Uterus (tissue), 4 donors: ENCODE data around the gene MAN2B2. TPM values are rescaled to one million over a fixed set of nuclear protein-coding genes. Genes with fewer than 3 reads are reported as not detected.

Experiments
- DNase-seq, 2 donors: peaks; one replicate each; pipeline ENCODE4 v3.0.0-alpha.2; 2019 to 2020
- H3K27ac ChIP-seq, 2 donors: fragments of 200-600 bp; sonication (generic); 1 replicate in 1 of 2; 2 replicates in 1 of 2; pipeline ENCODE4 v1.5.1; 2016 to 2018
- H3K27me3 ChIP-seq, 2 donors: fragments of 200-600 bp; sonication (generic); one replicate each; pipeline ENCODE4 v1.5.1; 2018 to 2019; ENCODE audit warnings: control low read depth in 1 of 2
- H3K36me3 ChIP-seq, 2 donors: fragments of 200-600 bp; sonication (generic); one replicate each; pipeline ENCODE4 v1.5.1; 2019; ENCODE audit warnings: control low read depth in 1 of 2
- H3K4me1 ChIP-seq, 2 donors: fragments of 200-600 bp; sonication (generic); one replicate each; pipeline ENCODE4 v1.5.1; 2018 to 2019; ENCODE audit warnings: control low read depth in 1 of 2
- H3K4me3 ChIP-seq, 2 donors: fragments of 200-600 bp; sonication (generic); 1 replicate in 1 of 2; 2 replicates in 1 of 2; pipeline ENCODE4 v1.5.1; 2018 to 2019; ENCODE audit warnings: mild to moderate bottlenecking in 1 of 2
- H3K9me3 ChIP-seq, 2 donors: fragments of 200-600 bp; sonication (generic); one replicate each; pipeline ENCODE4 v1.5.1; 2019; ENCODE audit warnings: control low read depth in 1 of 2
- CTCF ChIP-seq, 4 experiments: fragments of 200-600 bp in 2 of 4; fragments of 450-650 bp in 2 of 4; sonication (generic) in 2 of 4; IDR thresholded peaks; one replicate each; pipeline ENCODE4 v1.5.1; 2016 to 2019; ENCODE audit warnings: antibody characterized with exemption in 4 of 4, mild to moderate bottlenecking in 2 of 4, moderate library complexity in 1 of 4
- POLR2A ChIP-seq, 2 donors: fragments of 450-650 bp; IDR thresholded peaks; one replicate each; pipeline ENCODE4 v1.6.1; 2016; ENCODE audit warnings: antibody characterized with exemption in 2 of 2, mild to moderate bottlenecking in 1 of 2, moderate library complexity in 1 of 2
- intact Hi-C: fragments of 100-400 bp; cut with DNase I; formaldehyde crosslinking; loops from one replicate; pipeline ENCODE4 v1.15.1; 2023; ENCODE audit warnings: low total_unique reads
- total RNA-seq, 4 donors: library from RNA; depleted of rRNA in 3 of 4; stranded (reverse); fragments of >200 nt in 3 of 4; gene quantifications; one replicate each; pipeline versions ENCODE4 v1.1.0 to v1.2.4, GENCODE V29; 2014 to 2023
- donor health status: DM: yes; HTN: yes; CAD: no.

Gene MAN2B2
- 10 to 100 TPM; 14.8 to 30.8 (median 19.2) TPM for total RNA-seq

- Histone ChIP-seq H3K9me3 (no peaks in the 10 kb centered on the region), H3K27ac (peak within 1 kb of the TSS; percentile 24 to 86), H3K4me1 (no peaks in the 10 kb centered on the region), H3K4me3 (peak within 1 kb of the TSS; percentile 85 to 86), H3K27me3 (no peaks in the 10 kb centered on the region), H3K36me3 (no peaks in the 10 kb centered on the region)
- TF ChIP-seq CTCF (IDR thresholded peaks at IDR 0.05) = no peak
- TF ChIP-seq POLR2A (IDR thresholded peaks at IDR 0.05) = peak in 1 of 2 donors; percentile 64
- peak; percentile 82 to 91 for DNase-seq
- intact Hi-C loops = no loop called here
These were observed at the start of gene MAN2B2 for GRCh38 chr4:6574747-6575502. Gene MAN2B2, plus strand, starts transcription at chr4:6575189. Its CDS starts 22 bp downstream, at chr4:6575211.

DNA sequence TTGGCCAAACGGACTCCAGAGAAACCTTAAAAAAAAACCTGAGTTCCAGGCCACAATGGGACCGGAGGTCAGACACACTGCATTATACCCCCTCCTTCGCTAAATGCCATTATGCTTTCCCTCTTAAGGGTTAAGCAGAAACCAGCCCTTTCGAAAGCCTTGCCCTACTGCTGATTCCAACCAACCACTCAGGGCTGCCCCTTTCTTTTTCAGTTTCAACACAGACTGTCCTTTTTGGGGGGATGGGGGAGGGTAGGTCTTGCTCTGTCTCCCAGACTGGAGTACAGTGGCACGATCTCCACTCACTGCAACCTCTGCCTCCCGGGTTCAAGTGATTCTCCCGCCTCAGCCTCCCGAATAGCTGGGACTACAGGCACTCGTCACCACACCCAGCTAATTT lies 49.5 kb upstream of the MAN2B2 start:
- Histone ChIP-seq H3K27me3 (no peaks in the 10 kb centered on the region), H3K27ac (no peak overlapping the region), H3K4me3 (no peak overlapping the region), H3K9me3 (no peaks in the 10 kb centered on the region), H3K4me1 (no peaks in the 10 kb centered on the region), H3K36me3 (no peaks in the 10 kb centered on the region)
- TF ChIP-seq POLR2A (IDR thresholded peaks at IDR 0.05) = no peak
- TF ChIP-seq CTCF (IDR thresholded peaks at IDR 0.05) = no peak
- intact Hi-C loops = no loop called here
- DNase-seq = no peak

- TF ChIP-seq POLR2A (IDR thresholded peaks at IDR 0.05) = no peak
- no peak for TF ChIP-seq CTCF (IDR thresholded peaks at IDR 0.05)
- Histone ChIP-seq H3K36me3 (no peaks in the 10 kb centered on the region), H3K27me3 (no peaks in the 10 kb centered on the region), H3K4me1 (no peaks in the 10 kb centered on the region), H3K9me3 (no peaks in the 10 kb centered on the region), H3K27ac (no peak overlapping the region), H3K4me3 (no peak overlapping the region)
- no peak for DNase-seq
- intact Hi-C loops = no loop called here
These were observed 48.8 kb upstream of the MAN2B2 start for GRCh38 chr4:6526156-6526555.

- DNase-seq = no peak
- H3K27ac ChIP-seq = no peak overlapping the region
- no peak overlapping the region for H3K4me3 ChIP-seq
- H3K27me3 ChIP-seq = no peaks in the 10 kb centered on the region
- no peaks in the 10 kb centered on the region for H3K36me3 ChIP-seq
- H3K4me1 ChIP-seq = no peaks in the 10 kb centered on the region
- no peak for TF ChIP-seq POLR2A (IDR thresholded peaks at IDR 0.05)
- TF ChIP-seq CTCF (IDR thresholded peaks at IDR 0.05) = no peak
- intact Hi-C loops = no loop called here
- H3K9me3 ChIP-seq = no peaks in the 10 kb centered on the region
These were observed 48.3 kb upstream of the MAN2B2 start for GRCh38 chr4:6526671-6527091.

DNA sequence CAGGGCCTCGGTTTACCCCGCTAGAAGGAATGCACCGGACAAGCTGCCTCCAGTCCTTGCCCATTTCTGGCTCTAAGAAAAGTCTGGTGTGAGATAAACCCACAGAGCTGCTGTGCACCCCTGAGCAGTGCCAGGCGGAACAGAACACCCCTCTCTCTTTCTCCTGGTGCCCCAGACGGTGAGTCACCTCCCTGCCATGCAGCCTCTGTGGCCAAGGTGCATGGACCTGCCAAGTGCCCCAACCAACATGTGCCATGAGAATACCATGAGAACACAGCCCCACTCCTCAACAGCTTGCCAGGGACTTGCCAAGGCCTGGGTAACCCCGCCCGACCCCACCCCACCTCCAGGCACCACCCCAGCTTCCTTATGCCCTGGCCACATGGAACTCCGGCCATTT lies 47.7 kb upstream of the MAN2B2 start:
- Histone ChIP-seq H3K4me3 (no peak overlapping the region), H3K27me3 (no peaks in the 10 kb centered on the region), H3K4me1 (no peaks in the 10 kb centered on the region), H3K27ac (no peak overlapping the region), H3K9me3 (no peaks in the 10 kb centered on the region), H3K36me3 (no peaks in the 10 kb centered on the region)
- no peak for TF ChIP-seq POLR2A (IDR thresholded peaks at IDR 0.05)
- TF ChIP-seq CTCF (IDR thresholded peaks at IDR 0.05) = no peak
- intact Hi-C loops = no loop called here
- no peak for DNase-seq
